Measurements from ENCODE around the gene NUDC.
A peak's percentile ranks its signal among the peaks of the same experiment; 100 is the strongest.

The NUDC gene

DNA sequence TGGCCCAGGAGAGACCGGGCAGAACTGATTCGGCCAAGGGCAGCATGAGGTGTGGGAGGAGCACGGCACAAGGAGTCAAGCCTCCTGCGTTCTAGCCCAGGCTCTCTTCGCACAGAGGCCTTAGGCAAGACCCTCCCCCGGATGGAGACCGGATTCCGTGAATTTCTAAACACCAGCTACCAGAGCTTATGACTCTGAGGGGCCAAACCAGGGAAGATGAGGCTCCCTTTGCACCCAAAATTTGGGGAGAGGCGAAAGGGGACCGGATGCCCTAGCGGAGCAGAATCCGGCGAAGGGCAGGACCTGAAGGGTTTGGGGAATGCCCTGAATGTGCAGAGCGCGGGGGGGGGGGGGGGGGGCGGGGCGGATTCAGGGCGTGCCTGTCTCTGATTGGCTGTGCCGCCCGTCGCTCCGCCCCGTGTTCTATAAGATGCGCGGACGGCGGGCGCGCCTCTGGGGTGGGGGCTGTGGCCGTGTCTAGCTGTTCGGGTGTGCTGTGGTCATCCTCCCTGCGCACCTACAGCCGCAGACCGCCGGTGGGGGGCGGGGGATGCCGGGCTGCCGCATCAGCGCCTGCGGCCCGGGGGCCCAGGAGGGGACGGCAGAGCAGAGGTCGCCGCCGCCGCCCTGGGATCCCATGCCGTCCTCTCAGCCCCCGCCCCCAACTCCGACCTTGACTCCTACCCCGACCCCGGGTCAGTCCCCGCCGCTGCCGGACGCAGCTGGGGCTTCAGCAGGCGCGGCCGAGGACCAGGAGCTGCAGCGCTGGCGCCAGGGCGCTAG, 71.9 kb downstream of the NUDC start, which contains the start of gene TRNP1:
Gene TRNP1 (plus strand): TSS at position 456 of the 783 bp plus-strand sequence. CDS start 95 bp downstream, at position 551.
- DNase-seq = peak; percentile 91

GRCh38 chr1:26994020-26994786, 72.7 kb downstream of the NUDC start:
- DNase-seq = no peak

- DNase-seq = no peak
Observed at GRCh38 chr1:26994787-26995517, 73.4 kb downstream of the NUDC start.

- no peak for DNase-seq
Observed at GRCh38 chr1:26996024-26996423, 74.5 kb downstream of the NUDC start.

All from 8988T (cell line).